Neural progenitor cell (in vitro differentiated cells): ENCODE measurements around the gene TRIM14. TPM values are rescaled to one million over a fixed set of nuclear protein-coding genes. Genes with fewer than 3 reads are reported as not detected.

ENCODE experiments used
- DNase-seq: peaks from one replicate; pipeline ENCODE4 v3.0.0-alpha.2; 2016; ENCODE audit warnings: low spot score
- H2AFZ ChIP-seq: fragments of 200-600 bp; sonication (generic); replicated peaks from 2 replicates; pipeline ENCODE4 v1.6.1; 2016; ENCODE audit warnings: antibody characterized with exemption
- H3F3A ChIP-seq: fragments of 200-600 bp; sonication (generic); 2 replicates; pipeline ENCODE4 v1.6.1; 2016; ENCODE audit warnings: antibody characterized with exemption, low read depth
- H3K27ac ChIP-seq: fragments of 200-600 bp; sonication (generic); 2 replicates; pipeline ENCODE4 v1.5.1; 2016; ENCODE audit warnings: mild to moderate bottlenecking
- H3K27me3 ChIP-seq: fragments of 200-600 bp; sonication (generic); 2 replicates; pipeline ENCODE4 v1.6.1; 2016; ENCODE audit warnings: mild to moderate bottlenecking, moderate library complexity
- H3K36me3 ChIP-seq: fragments of 200-600 bp; sonication (generic); 2 replicates; pipeline ENCODE4 v1.5.1; 2016
- H3K4me1 ChIP-seq: fragments of 200-600 bp; sonication (generic); 2 replicates; pipeline ENCODE4 v1.6.1; 2016; ENCODE audit warnings: mixed run types
- H3K4me2 ChIP-seq: fragments of 200-600 bp; sonication (generic); 2 replicates; pipeline ENCODE4 v1.6.1; 2016
- H3K4me3 ChIP-seq: fragments of 200-600 bp; sonication (generic); 2 replicates; pipeline ENCODE4 v1.5.1; 2016
- H3K79me2 ChIP-seq: fragments of 200-600 bp; sonication (generic); 2 replicates; pipeline ENCODE4 v1.6.1; 2016; ENCODE audit warnings: low read depth
- H3K9ac ChIP-seq: fragments of 200-600 bp; sonication (generic); 2 replicates; pipeline ENCODE4 v1.6.1; 2016
- H3K9me3 ChIP-seq: fragments of 200-600 bp; sonication (generic); 2 replicates; pipeline ENCODE4 v1.5.1; 2016; ENCODE audit warnings: low read depth
- H4K20me1 ChIP-seq: fragments of 200-600 bp; sonication (generic); 2 replicates; pipeline ENCODE4 v1.6.1; 2016; ENCODE audit warnings: low read depth
- H3K27ac Mint-ChIP-seq: 3 replicates; pipeline ENCODE4 v1.8.0; 2021; ENCODE audit warnings: mixed read lengths
- H3K27me3 Mint-ChIP-seq: 2 replicates; pipeline ENCODE4 v1.8.0; 2022; ENCODE audit warnings: low read depth, mild to moderate bottlenecking, inconsistent platforms, moderate library complexity, mixed read lengths; ENCODE audit not compliant: insufficient read depth
- H3K36me3 Mint-ChIP-seq: 3 replicates; pipeline ENCODE4 v1.8.0; 2021; ENCODE audit warnings: mixed read lengths
- H3K4me1 Mint-ChIP-seq: 3 replicates; pipeline ENCODE4 v1.8.0; 2021; ENCODE audit warnings: mixed read lengths
- H3K4me3 Mint-ChIP-seq: 3 replicates; pipeline ENCODE4 v1.8.0; 2021; ENCODE audit warnings: mild to moderate bottlenecking, moderate library complexity, mixed read lengths
- H3K9me3 Mint-ChIP-seq: 3 replicates; pipeline ENCODE4 v1.8.0; 2020; ENCODE audit warnings: mixed read lengths
- EZH2 ChIP-seq: fragments of 200-600 bp; sonication (generic); IDR thresholded peaks from 2 replicates; pipeline ENCODE4 v1.6.1; 2017; ENCODE audit warnings: antibody characterized with exemption, mild to moderate bottlenecking, moderate library complexity
- EZH2phosphoT487 ChIP-seq: fragments of 200-600 bp; sonication (generic); IDR thresholded peaks from 2 replicates; pipeline ENCODE4 v1.6.1; 2017; ENCODE audit warnings: antibody characterized with exemption
- total RNA-seq: library from RNA; depleted of rRNA; stranded (reverse); fragments of >200 nt; gene quantifications from 2 replicates; pipeline ENCODE4 v1.2.3, GENCODE V29; 2015; ENCODE audit warnings: low replicate concordance
- TF ChIP-seq, protein P1 (sequence below): fragments of 200-600 bp; sonication (generic); IDR thresholded peaks from 2 replicates; pipeline ENCODE4 v1.5.1; 2017; ENCODE audit warnings: antibody characterized with exemption, mild to moderate bottlenecking

Gene TRIM14
- total RNA-seq, 1 donor from 2014 or later = 0.17 TPM

DNA sequence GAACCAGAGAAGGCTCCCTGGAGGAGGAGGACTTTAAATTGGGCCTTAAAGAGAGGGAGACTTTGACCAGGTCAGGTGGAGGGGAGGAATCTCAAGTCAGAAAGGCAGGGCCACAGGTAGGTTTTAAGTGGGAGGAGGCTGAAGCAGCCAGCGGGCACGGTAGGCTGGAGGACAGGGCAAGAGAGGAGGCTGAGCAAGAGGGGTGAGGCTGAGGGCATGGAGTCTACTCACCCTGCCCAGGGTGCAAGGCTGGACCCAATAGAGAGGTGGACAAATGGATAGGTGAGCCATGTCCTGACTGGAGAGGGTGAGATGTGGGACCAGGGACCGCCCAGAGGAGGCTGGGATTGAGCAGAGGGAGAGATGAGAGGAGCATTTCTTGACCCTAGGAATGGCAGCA lies 25.6 kb upstream of the TRIM14 start:
- H3K9ac ChIP-seq = no peak overlapping the region
- Mint-ChIP-seq H3K4me3 (no peak overlapping the region), H3K27ac (peak overlapping the region; percentile 10), H3K9me3 (no peaks in the 10 kb centered on the region), H3K36me3 (no peaks in the 10 kb centered on the region), H3K27me3 (peaks cover 4% of the 10 kb centered on the region), H3K4me1 (peaks cover 11% of the 10 kb centered on the region)
- no peaks in the 10 kb centered on the region for H3K36me3 ChIP-seq
- no peaks in the 10 kb centered on the region for H3F3A ChIP-seq
- H3K27me3 ChIP-seq = no peaks in the 10 kb centered on the region
- DNase-seq = no peak
- no peaks in the 10 kb centered on the region for H4K20me1 ChIP-seq
- H3K4me2 ChIP-seq = no peak overlapping the region
- no peaks in the 10 kb centered on the region for H3K79me2 ChIP-seq
- no peak overlapping the region for H3K27ac ChIP-seq
- TF ChIP-seq EZH2 (no peak), EZH2phosphoT487 (no peak)
- TF ChIP-seq, protein P1, sequence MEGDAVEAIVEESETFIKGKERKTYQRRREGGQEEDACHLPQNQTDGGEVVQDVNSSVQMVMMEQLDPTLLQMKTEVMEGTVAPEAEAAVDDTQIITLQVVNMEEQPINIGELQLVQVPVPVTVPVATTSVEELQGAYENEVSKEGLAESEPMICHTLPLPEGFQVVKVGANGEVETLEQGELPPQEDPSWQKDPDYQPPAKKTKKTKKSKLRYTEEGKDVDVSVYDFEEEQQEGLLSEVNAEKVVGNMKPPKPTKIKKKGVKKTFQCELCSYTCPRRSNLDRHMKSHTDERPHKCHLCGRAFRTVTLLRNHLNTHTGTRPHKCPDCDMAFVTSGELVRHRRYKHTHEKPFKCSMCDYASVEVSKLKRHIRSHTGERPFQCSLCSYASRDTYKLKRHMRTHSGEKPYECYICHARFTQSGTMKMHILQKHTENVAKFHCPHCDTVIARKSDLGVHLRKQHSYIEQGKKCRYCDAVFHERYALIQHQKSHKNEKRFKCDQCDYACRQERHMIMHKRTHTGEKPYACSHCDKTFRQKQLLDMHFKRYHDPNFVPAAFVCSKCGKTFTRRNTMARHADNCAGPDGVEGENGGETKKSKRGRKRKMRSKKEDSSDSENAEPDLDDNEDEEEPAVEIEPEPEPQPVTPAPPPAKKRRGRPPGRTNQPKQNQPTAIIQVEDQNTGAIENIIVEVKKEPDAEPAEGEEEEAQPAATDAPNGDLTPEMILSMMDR = no peak
- H3K4me1 ChIP-seq = peaks cover 7% of the 10 kb centered on the region
- no peak overlapping the region for H2AFZ ChIP-seq
- no peaks in the 10 kb centered on the region for H3K9me3 ChIP-seq
- H3K4me3 ChIP-seq = no peak overlapping the region

GRCh38 chr9:98144076-98144475 lies 25.1 kb upstream of the TRIM14 start:
- Histone ChIP-seq H3K4me2 (no peak overlapping the region), H3K9me3 (no peaks in the 10 kb centered on the region), H3K9ac (no peak overlapping the region), H3K4me3 (no peak overlapping the region), H2AFZ (no peak overlapping the region), H3K27me3 (no peaks in the 10 kb centered on the region), H3K79me2 (no peaks in the 10 kb centered on the region), H4K20me1 (no peaks in the 10 kb centered on the region), H3K4me1 (peaks cover 7% of the 10 kb centered on the region), H3K27ac (no peak overlapping the region), H3F3A (no peaks in the 10 kb centered on the region), H3K36me3 (no peaks in the 10 kb centered on the region)
- H3K4me1 Mint-ChIP-seq = peaks cover 11% of the 10 kb centered on the region
- TF ChIP-seq EZH2phosphoT487 (no peak), EZH2 (no peak)
- TF ChIP-seq, protein P1 = no peak
- no peaks in the 10 kb centered on the region for H3K9me3 Mint-ChIP-seq
- peaks cover 4% of the 10 kb centered on the region for H3K27me3 Mint-ChIP-seq
- no peak for DNase-seq
- H3K4me3 Mint-ChIP-seq = no peak overlapping the region
- no peaks in the 10 kb centered on the region for H3K36me3 Mint-ChIP-seq
- peak overlapping the region; percentile 10 for H3K27ac Mint-ChIP-seq

DNA sequence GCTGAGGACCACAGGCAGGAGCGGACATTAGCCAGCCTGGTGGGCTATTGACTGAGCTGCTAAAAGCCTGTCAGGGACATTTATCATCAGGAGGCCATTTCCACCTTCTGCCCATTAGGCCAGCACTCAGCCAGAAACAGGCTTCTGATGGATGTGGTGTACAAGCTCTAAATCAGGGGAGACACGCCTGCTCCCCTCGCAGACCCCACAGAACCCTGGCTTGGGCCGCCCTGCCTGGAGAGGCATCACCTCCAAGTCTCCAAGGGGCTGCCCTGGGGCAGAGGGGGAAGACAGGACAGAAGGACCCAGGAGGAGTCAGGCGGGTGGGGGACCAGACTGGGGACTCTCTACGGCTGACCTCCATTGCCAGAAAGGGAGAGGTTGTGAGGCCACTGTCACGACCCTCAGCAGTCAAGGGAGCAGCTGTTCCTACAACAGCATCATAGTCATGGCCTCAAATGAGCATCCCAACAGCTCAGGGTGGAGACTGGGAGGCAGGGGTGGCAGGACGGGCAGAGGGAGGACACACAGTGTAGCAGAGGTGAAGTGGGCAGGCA lies 24.0 kb upstream of the TRIM14 start:
- Mint-ChIP-seq H3K9me3 (no peaks in the 10 kb centered on the region), H3K27me3 (peaks cover 6% of the 10 kb centered on the region), H3K27ac (no peak overlapping the region), H3K4me3 (no peak overlapping the region), H3K36me3 (no peaks in the 10 kb centered on the region), H3K4me1 (peaks cover 11% of the 10 kb centered on the region)
- no peaks in the 10 kb centered on the region for H4K20me1 ChIP-seq
- no peak overlapping the region for H3K4me3 ChIP-seq
- no peak overlapping the region for H3K27ac ChIP-seq
- no peak overlapping the region for H3K9ac ChIP-seq
- DNase-seq = no peak
- H3K36me3 ChIP-seq = no peaks in the 10 kb centered on the region
- no peaks in the 10 kb centered on the region for H3K27me3 ChIP-seq
- H2AFZ ChIP-seq = no peak overlapping the region
- H3K9me3 ChIP-seq = no peaks in the 10 kb centered on the region
- no peaks in the 10 kb centered on the region for H3K79me2 ChIP-seq
- H3K4me2 ChIP-seq = no peak overlapping the region
- peaks cover 7% of the 10 kb centered on the region for H3K4me1 ChIP-seq
- H3F3A ChIP-seq = no peaks in the 10 kb centered on the region
- TF ChIP-seq EZH2phosphoT487 = no peak
- TF ChIP-seq, protein P1 = no peak
- TF ChIP-seq EZH2 = no peak
